Urinary bladder (tissue), 4 donors: ENCODE data around the gene DNAJC2. TPM values are rescaled to one million over a fixed set of nuclear protein-coding genes. Genes with fewer than 3 reads are reported as not detected.

Experiments
- DNase-seq: peaks from one replicate; pipeline ENCODE4 v3.0.0-alpha.2; 2015; ENCODE audit errors: extremely low spot score
- H3K27ac ChIP-seq: one replicate; pipeline ENCODE4 v1.5.1; 2013; ENCODE audit warnings: low read depth, mild to moderate bottlenecking, moderate library complexity
- H3K36me3 ChIP-seq: one replicate; pipeline ENCODE4 v1.6.1; 2013; ENCODE audit warnings: mild to moderate bottlenecking, moderate library complexity; ENCODE audit not compliant: insufficient read depth
- H3K4me1 ChIP-seq: one replicate; pipeline ENCODE4 v1.6.1; 2013; ENCODE audit warnings: mild to moderate bottlenecking, moderate library complexity; ENCODE audit not compliant: insufficient read depth
- H3K4me3 ChIP-seq: one replicate; pipeline ENCODE4 v1.5.1; 2013; ENCODE audit warnings: low read depth, low read length
- WGBS: extraction: QIAGEN DNeasy Blood & Tissue Kit; methylation state at CpG from one replicate; pipeline ENCODE4 v1.1.7; 2013; 5-methylcytosine and 5-hydroxymethylcytosine counted together
- polyA plus RNA-seq: library from polyadenylated mRNA; stranded (reverse); fragments of 200-250 nt; gene quantifications from one replicate; pipeline ENCODE4 v1.2.3, GENCODE V29; 2013
- total RNA-seq: library from RNA; depleted of rRNA; stranded (reverse); fragments of >200 nt; gene quantifications from one replicate; pipeline ENCODE4 v1.2.3, GENCODE V29; 2014
- donor health status: healthy with polysubstance abuse.
- donor health status: healthy.

Gene DNAJC2
- total and polyA plus RNA-seq, 2 donors = 16.7 to 21.9 TPM

- no peak for DNase-seq
- no peak overlapping the region for H3K4me3 ChIP-seq
- no peaks in the 10 kb centered on the region for H3K36me3 ChIP-seq
- peaks cover 3% of the 10 kb centered on the region for H3K4me1 ChIP-seq
- WGBS = 63% methylated on average over 1 of the region's 1 CpG
- H3K27ac ChIP-seq = no peak overlapping the region
Measured at GRCh38 chr7:103349805-103350204, 5.2 kb upstream of the DNAJC2 start.

GRCh38 chr7:103348959-103349358, 4.4 kb upstream of the DNAJC2 start:
- 54% methylated on average over 2 of the region's 2 CpGs for WGBS

GRCh38 chr7:103348452-103348851, 3.9 kb upstream of the DNAJC2 start:
- 14% methylated on average over 13 of the region's 13 CpGs for WGBS
- H3K27ac ChIP-seq = no peak overlapping the region
- no peaks in the 10 kb centered on the region for H3K36me3 ChIP-seq
- peak overlapping the region; percentile 75 for H3K4me3 ChIP-seq
- DNase-seq = no peak
- peaks cover 3% of the 10 kb centered on the region for H3K4me1 ChIP-seq

More at GRCh38 chr7:103348959-103349358, 4.4 kb upstream of the DNAJC2 start:
- no peak for DNase-seq
- Histone ChIP-seq H3K4me1 (peaks cover 3% of the 10 kb centered on the region), H3K36me3 (no peaks in the 10 kb centered on the region), H3K27ac (no peak overlapping the region), H3K4me3 (no peak overlapping the region)

- no peaks in the 10 kb centered on the region for H3K36me3 ChIP-seq
- WGBS = under 1% methylated on average over 25 of the region's 25 CpGs
- peaks cover 3% of the 10 kb centered on the region for H3K4me1 ChIP-seq
- peak within 1 kb of the TSS; percentile 75 for H3K4me3 ChIP-seq
- peak; percentile 86 for DNase-seq
- peak within 1 kb of the TSS; percentile 88 for H3K27ac ChIP-seq
Measured at GRCh38 chr7:103347507-103348267, 3.1 kb upstream of the DNAJC2 start, which contains the start of gene PSMC2. TSS of gene PSMC2 (plus strand) at chr7:103347643. CDS start at chr7:103347712, 69 bp downstream.

- Histone ChIP-seq H3K4me3 (no peak overlapping the region), H3K4me1 (peaks cover 3% of the 10 kb centered on the region), H3K27ac (no peak overlapping the region), H3K36me3 (no peaks in the 10 kb centered on the region)
- WGBS = 86% methylated on average over 5 of the region's 5 CpGs
- no peak for DNase-seq
Measured at GRCh38 chr7:103346396-103346795, 1.8 kb upstream of the DNAJC2 start.

GRCh38 chr7:103343758-103344452, 662 bp downstream of the DNAJC2 start:
- no peaks in the 10 kb centered on the region for H3K36me3 ChIP-seq
- H3K4me3 ChIP-seq = peak overlapping the region; percentile 83
- peak; percentile 15 for DNase-seq
- peak overlapping the region; percentile 77 for H3K27ac ChIP-seq
- H3K4me1 ChIP-seq = peaks cover 2% of the 10 kb centered on the region
- WGBS = under 1% methylated on average over 26 of the region's 26 CpGs

GRCh38 chr7:103343332-103343731, 1.2 kb downstream of the DNAJC2 start:
- Histone ChIP-seq H3K4me3 (peak overlapping the region; percentile 83), H3K27ac (no peak overlapping the region), H3K4me1 (peaks cover 2% of the 10 kb centered on the region), H3K36me3 (no peaks in the 10 kb centered on the region)
- DNase-seq = no peak

GRCh38 chr7:103341466-103341865, 3.1 kb downstream of the DNAJC2 start:
- Histone ChIP-seq H3K27ac (no peak overlapping the region), H3K4me3 (no peak overlapping the region), H3K4me1 (peaks cover 2% of the 10 kb centered on the region), H3K36me3 (no peaks in the 10 kb centered on the region)
- 82% methylated on average over 2 of the region's 2 CpGs for WGBS
- DNase-seq = no peak

GRCh38 chr7:103338864-103339263, 5.7 kb downstream of the DNAJC2 start:
- no peak for DNase-seq
- Histone ChIP-seq H3K27ac (no peak overlapping the region), H3K4me1 (peaks cover 2% of the 10 kb centered on the region), H3K4me3 (no peak overlapping the region), H3K36me3 (no peaks in the 10 kb centered on the region)
- over 99% methylated on average over 2 of the region's 2 CpGs for WGBS

GRCh38 chr7:103336761-103337160, 7.8 kb downstream of the DNAJC2 start:
- Histone ChIP-seq H3K4me3 (no peak overlapping the region), H3K27ac (no peak overlapping the region), H3K4me1 (peaks cover 2% of the 10 kb centered on the region), H3K36me3 (no peaks in the 10 kb centered on the region)
- WGBS = 92% methylated on average over 2 of the region's 2 CpGs
- DNase-seq = no peak

- no peaks in the 10 kb centered on the region for H3K4me1 ChIP-seq
- no peak overlapping the region for H3K4me3 ChIP-seq
- peaks cover 2% of the 10 kb centered on the region for H3K36me3 ChIP-seq
- WGBS = 90% methylated on average over 8 of the region's 8 CpGs
- H3K27ac ChIP-seq = no peak overlapping the region
- no peak for DNase-seq
Measured at GRCh38 chr7:103325744-103326143, 18.8 kb downstream of the DNAJC2 start.

GRCh38 chr7:103317009-103317408, 27.6 kb downstream of the DNAJC2 start:
- Histone ChIP-seq H3K4me3 (no peak overlapping the region), H3K4me1 (no peaks in the 10 kb centered on the region), H3K36me3 (peaks cover 12% of the 10 kb centered on the region), H3K27ac (no peak overlapping the region)
- no peak for DNase-seq

- 90% methylated on average over 2 of the region's 2 CpGs for WGBS
- Histone ChIP-seq H3K4me1 (no peaks in the 10 kb centered on the region), H3K36me3 (peaks cover 10% of the 10 kb centered on the region), H3K27ac (no peak overlapping the region), H3K4me3 (no peak overlapping the region)
- no peak for DNase-seq
Measured at GRCh38 chr7:103316380-103316941, 28.1 kb downstream of the DNAJC2 start.

- Histone ChIP-seq H3K36me3 (peaks cover 10% of the 10 kb centered on the region), H3K27ac (no peak overlapping the region), H3K4me1 (no peaks in the 10 kb centered on the region), H3K4me3 (no peak overlapping the region)
- 75% methylated on average over 2 of the region's 2 CpGs for WGBS
- DNase-seq = no peak
Measured at GRCh38 chr7:103314852-103315251, 29.7 kb downstream of the DNAJC2 start.
